ENCODE data around the gene PAOX.

Gene PAOX

GRCh38 chr10:133396035-133396624, 17.1 kb downstream of the PAOX start:
- TF ChIP-seq CTCF (IDR thresholded peaks at IDR 0.05), result no peak
- no peak for TF ChIP-seq ZFX (IDR thresholded peaks at IDR 0.05; ENCODE audit: borderline replicate concordance)
- H3K27ac ChIP-seq, result no peak overlapping the region

- TF ChIP-seq CTCF (IDR thresholded peaks at IDR 0.05) (no peak), ZFX (IDR thresholded peaks at IDR 0.05; ENCODE audit: borderline replicate concordance) (no peak)
These were observed 18.9 kb downstream of the PAOX start for GRCh38 chr10:133397938-133398337.

GRCh38 chr10:133399123-133399601, 20.1 kb downstream of the PAOX start:
- H3K27ac ChIP-seq, result no peak overlapping the region
- no peak for TF ChIP-seq ZFX (IDR thresholded peaks at IDR 0.05; ENCODE audit: borderline replicate concordance)
- TF ChIP-seq CTCF (IDR thresholded peaks at IDR 0.05), result no peak

More at GRCh38 chr10:133397938-133398337, 18.9 kb downstream of the PAOX start:
- no peak overlapping the region for H3K27ac ChIP-seq

- H3K27ac ChIP-seq, result no peak overlapping the region
- TF ChIP-seq CTCF (IDR thresholded peaks at IDR 0.05), result no peak
- TF ChIP-seq ZFX (IDR thresholded peaks at IDR 0.05; ENCODE audit: borderline replicate concordance), result no peak
These were observed 21.8 kb downstream of the PAOX start for GRCh38 chr10:133400624-133401424.

- TF ChIP-seq CTCF (IDR thresholded peaks at IDR 0.05) (no peak), ZFX (IDR thresholded peaks at IDR 0.05; ENCODE audit: borderline replicate concordance) (no peak)
- H3K27ac ChIP-seq, result no peak overlapping the region
These were observed 22.4 kb downstream of the PAOX start for GRCh38 chr10:133401500-133401899.

GRCh38 chr10:133401981-133402725, 23.1 kb downstream of the PAOX start:
- no peak for TF ChIP-seq ZFX (IDR thresholded peaks at IDR 0.05; ENCODE audit: borderline replicate concordance)
- no peak for TF ChIP-seq CTCF (IDR thresholded peaks at IDR 0.05)
- H3K27ac ChIP-seq, result no peak overlapping the region

Measured in 22Rv1 (cell line).